ENCODE results near the gene PTPN12.
"Not testable (repeated sequence)": the region's sequence is repeated elsewhere in the genome, so short reads cannot be mapped to it uniquely, and the experiment has no call there.

Gene PTPN12

DNA sequence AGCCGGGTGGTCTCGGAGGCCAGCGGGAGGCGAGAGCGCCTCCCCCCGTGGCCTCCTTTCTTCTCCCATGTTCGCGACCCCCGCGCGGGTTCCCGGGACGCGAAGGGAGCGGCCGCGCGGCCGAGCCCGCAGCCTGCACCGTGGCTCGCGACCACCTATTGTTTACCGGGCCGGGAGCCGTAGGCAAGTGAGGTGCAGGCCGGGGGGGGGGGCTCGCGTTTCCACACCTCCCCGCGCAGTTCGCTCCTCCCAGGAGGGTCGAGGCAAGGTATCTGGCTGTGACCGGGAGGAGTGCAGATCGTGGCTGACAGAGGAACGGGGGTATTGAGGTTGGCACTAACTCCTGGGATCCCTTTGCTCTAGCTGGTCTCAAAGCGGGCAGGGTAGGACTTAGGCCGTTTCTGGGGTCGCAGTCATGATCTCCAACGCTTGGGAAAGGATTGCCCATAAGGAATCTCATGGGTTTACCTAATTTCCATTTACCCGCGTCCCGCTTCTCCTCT, 734 bp downstream of the PTPN12 start:
- 0 to 1% methylated on average over 43 of the region's 43 CpGs for WGBS, 2 experiments

DNA sequence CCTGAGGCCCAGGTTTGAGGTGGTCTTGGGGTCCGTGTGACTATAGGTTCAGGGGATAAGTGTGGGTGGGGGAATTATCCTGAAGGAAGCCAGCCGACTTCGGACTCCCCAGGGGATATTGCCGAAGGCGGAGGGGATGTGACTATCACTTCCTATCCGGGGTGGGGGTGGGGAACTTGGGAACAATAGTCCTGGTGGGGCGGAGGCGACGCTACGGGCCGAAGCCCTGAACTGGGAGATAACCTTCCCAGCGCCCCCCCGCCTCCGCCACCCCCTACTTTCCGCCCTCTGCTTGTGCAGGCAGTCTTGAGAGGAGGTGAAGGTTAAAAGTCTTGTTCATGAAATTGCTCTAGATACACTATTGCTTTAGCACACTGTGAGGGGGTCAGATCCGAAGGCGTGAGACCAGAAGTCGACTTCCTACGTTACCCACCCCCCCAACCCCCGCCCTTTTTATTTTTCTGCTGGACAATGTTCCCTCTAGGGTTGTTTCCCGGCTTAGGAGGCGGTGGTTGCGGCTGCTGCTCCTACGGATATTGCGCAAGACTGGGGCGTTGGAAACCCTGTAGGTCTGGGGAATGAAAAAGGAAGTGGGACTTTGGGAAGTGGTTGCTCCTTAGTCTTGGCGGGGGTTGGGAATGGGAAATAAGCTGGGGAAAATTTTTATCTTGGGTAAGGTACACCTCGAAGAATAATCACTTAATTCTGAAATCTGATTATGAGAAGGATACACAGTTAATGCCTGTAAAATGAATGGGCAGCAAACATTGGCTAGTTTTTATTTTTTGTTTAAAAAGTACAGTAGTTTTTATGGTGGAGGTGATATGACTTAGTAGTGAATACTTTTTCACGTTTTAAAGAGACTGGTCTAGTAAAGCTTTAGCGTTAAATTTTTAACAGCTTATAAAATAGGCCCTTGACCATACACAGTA, 1.5 kb downstream of the PTPN12 start:
- WGBS, 2 experiments, result 0 to 1% methylated on average over 28 to 29 of the region's 30 CpGs
- peaks cover 4% of the 10 kb centered on the region for H3K4me1 ChIP-seq (ENCODE audit: control insufficient read depth, insufficient read depth, low read length)
- H3K27me3 ChIP-seq (ENCODE audit: control insufficient read depth, insufficient read depth, low read length, poor library complexity, severe bottlenecking), result no peaks in the 10 kb centered on the region
- peak overlapping the region; percentile 98 for H3K4me3 ChIP-seq (ENCODE audit: insufficient read depth, low read depth, low read length)
- H3K36me3 ChIP-seq (ENCODE audit: control insufficient read depth, insufficient read depth, low read length), result no peaks in the 10 kb centered on the region
- peak overlapping the region; percentile 95 for H3K27ac ChIP-seq (ENCODE audit: insufficient read depth, low read depth, low read length, poor library complexity, severe bottlenecking)
- H3K9me3 ChIP-seq (ENCODE audit: control insufficient read depth, low read length), result no peaks in the 10 kb centered on the region

More for the DNA sequence above, 734 bp downstream of the PTPN12 start:
- no peaks in the 10 kb centered on the region for H3K36me3 ChIP-seq (ENCODE audit: control insufficient read depth, insufficient read depth, low read length)
- peak overlapping the region; percentile 98 for H3K4me3 ChIP-seq (ENCODE audit: insufficient read depth, low read depth, low read length)
- H3K4me1 ChIP-seq (ENCODE audit: control insufficient read depth, insufficient read depth, low read length), result peaks cover 4% of the 10 kb centered on the region
- no peaks in the 10 kb centered on the region for H3K9me3 ChIP-seq (ENCODE audit: control insufficient read depth, low read length)
- H3K27ac ChIP-seq (ENCODE audit: insufficient read depth, low read depth, low read length, poor library complexity, severe bottlenecking), result peak overlapping the region; percentile 95
- H3K27me3 ChIP-seq (ENCODE audit: control insufficient read depth, insufficient read depth, low read length, poor library complexity, severe bottlenecking), result no peaks in the 10 kb centered on the region

DNA sequence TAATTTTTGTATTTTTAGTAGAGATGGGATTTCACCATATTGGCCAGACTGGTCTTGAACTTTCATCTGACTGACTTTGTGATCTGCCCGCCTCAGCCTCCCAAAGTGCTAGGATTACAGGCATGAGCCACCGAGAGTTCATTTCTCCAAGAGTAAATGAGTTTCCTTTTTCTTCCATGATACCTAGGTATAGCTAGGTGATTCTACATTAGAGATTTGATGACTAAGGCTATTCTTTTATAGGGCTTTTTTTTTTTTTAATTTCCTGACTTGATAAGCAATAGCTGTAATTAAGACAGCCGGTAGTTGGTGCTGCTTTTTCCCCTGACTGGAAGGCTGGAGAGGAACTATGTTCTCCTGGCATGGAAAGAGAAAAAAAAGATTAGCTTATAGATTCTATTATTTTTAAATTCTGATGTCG, 3.3 kb downstream of the PTPN12 start:
- WGBS, 2 experiments, result 89 to 93% methylated on average over 3 of the region's 4 CpGs
- Histone ChIP-seq H3K36me3 (ENCODE audit: control insufficient read depth, insufficient read depth, low read length) (no peaks in the 10 kb centered on the region), H3K4me1 (ENCODE audit: control insufficient read depth, insufficient read depth, low read length) (peaks cover 4% of the 10 kb centered on the region), H3K27me3 (ENCODE audit: control insufficient read depth, insufficient read depth, low read length, poor library complexity, severe bottlenecking) (no peaks in the 10 kb centered on the region), H3K9me3 (ENCODE audit: control insufficient read depth, low read length) (no peaks in the 10 kb centered on the region), H3K27ac (ENCODE audit: insufficient read depth, low read depth, low read length, poor library complexity, severe bottlenecking) (no peak overlapping the region), H3K4me3 (ENCODE audit: insufficient read depth, low read depth, low read length) (no peak overlapping the region)

DNA sequence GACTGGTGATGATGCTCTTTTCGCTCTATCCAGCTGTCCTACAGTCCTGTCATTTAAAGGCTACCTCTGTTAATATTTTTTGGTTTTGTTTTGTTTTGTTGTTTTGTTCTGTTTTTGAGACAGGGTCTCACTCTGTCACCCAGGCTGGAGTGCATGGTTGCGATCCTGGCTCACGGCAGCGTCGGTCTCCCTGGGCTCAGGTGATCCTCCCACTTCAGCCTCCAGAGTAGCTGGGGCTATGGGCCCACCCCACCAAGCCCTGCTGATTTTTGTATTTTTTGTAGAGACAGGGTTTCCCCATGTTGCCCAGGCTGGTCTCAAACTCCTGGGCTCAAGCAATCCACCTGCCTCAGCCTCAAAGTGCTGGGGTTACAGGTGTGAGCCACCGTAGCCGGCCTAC, 3.9 kb downstream of the PTPN12 start:
- H3K36me3 ChIP-seq (ENCODE audit: control insufficient read depth, insufficient read depth, low read length); H3K27ac ChIP-seq (ENCODE audit: insufficient read depth, low read depth, low read length, poor library complexity, severe bottlenecking); H3K4me3 ChIP-seq (ENCODE audit: insufficient read depth, low read depth, low read length); H3K27me3 ChIP-seq (ENCODE audit: control insufficient read depth, insufficient read depth, low read length, poor library complexity, severe bottlenecking); H3K9me3 ChIP-seq (ENCODE audit: control insufficient read depth, low read length); H3K4me1 ChIP-seq (ENCODE audit: control insufficient read depth, insufficient read depth, low read length): not testable (repeated sequence)
- WGBS, 2 experiments, result 91 to 98% methylated on average over 6 to 7 of the region's 7 CpGs

DNA sequence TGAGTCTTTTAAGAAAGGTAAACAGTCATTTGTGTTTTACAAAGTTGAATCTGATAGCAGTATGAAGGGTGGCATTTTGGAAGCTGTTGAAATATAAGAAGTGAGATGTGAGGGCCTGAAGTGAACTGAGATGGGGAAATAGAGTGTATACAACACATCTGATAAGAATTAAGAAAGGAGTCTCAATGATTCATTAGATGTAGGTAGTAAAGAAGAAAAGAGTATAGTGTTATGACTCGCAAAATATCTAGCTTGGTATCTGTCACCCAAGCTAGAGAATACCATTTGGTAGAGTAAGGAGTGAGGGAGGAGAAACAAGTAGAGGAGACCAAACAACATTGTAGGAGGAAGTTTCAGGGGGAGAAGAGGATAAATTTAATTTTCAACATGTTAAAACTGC, 5.3 kb downstream of the PTPN12 start:
- WGBS, 2 experiments, result 96 to 100% methylated on average over 1 of the region's 1 CpG
- Histone ChIP-seq H3K4me3 (ENCODE audit: insufficient read depth, low read depth, low read length) (no peak overlapping the region), H3K9me3 (ENCODE audit: control insufficient read depth, low read length) (no peaks in the 10 kb centered on the region), H3K4me1 (ENCODE audit: control insufficient read depth, insufficient read depth, low read length) (peaks cover 4% of the 10 kb centered on the region), H3K27me3 (ENCODE audit: control insufficient read depth, insufficient read depth, low read length, poor library complexity, severe bottlenecking) (no peaks in the 10 kb centered on the region), H3K36me3 (ENCODE audit: control insufficient read depth, insufficient read depth, low read length) (no peaks in the 10 kb centered on the region), H3K27ac (ENCODE audit: insufficient read depth, low read depth, low read length, poor library complexity, severe bottlenecking) (no peak overlapping the region)

DNA sequence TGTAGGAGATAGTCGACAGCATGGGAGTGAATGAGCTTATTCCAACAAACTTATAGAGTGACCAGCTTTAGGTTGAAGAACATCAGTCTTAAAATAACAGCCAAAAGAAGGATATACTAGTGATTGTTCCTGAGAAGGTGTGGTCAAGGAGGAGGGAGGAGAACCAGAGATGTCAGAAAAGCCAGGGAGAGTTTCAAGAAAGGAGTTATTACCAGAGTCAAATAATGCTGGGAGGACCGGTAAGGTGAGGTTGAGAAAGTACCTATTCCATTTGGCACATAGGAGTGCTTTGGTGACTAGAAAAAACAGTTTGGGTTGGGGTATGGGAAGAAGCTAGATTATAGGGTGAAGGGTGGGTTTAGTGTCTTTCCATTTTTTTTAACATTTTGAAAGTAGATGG, 5.8 kb downstream of the PTPN12 start:
- no peak overlapping the region for H3K4me3 ChIP-seq (ENCODE audit: insufficient read depth, low read depth, low read length)
- no peaks in the 10 kb centered on the region for H3K9me3 ChIP-seq (ENCODE audit: control insufficient read depth, low read length)
- H3K4me1 ChIP-seq (ENCODE audit: control insufficient read depth, insufficient read depth, low read length), result peaks cover 4% of the 10 kb centered on the region
- H3K27ac ChIP-seq (ENCODE audit: insufficient read depth, low read depth, low read length, poor library complexity, severe bottlenecking), result no peak overlapping the region
- 63 to 69% methylated on average over 2 of the region's 2 CpGs for WGBS, 2 experiments
- H3K36me3 ChIP-seq (ENCODE audit: control insufficient read depth, insufficient read depth, low read length), result no peaks in the 10 kb centered on the region
- no peaks in the 10 kb centered on the region for H3K27me3 ChIP-seq (ENCODE audit: control insufficient read depth, insufficient read depth, low read length, poor library complexity, severe bottlenecking)

DNA sequence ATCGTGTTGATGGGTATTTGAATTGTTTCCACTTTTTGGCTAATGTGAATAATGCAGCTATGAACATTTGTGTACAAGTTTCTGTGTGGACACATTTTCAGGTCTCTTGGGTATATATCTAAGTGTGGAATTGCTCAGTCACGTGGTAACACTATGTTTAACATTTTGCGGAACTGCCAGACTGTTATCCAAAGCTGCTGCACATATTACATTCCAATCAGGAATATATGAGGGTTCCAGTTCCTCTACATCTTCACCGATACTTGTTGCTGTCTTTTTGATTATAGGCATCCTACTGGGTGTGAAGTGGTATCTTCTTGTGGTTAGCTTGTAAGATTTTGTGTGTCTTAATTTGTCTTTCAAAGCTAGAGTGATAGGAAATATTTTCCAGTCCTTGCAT, 6.8 kb downstream of the PTPN12 start:
- Histone ChIP-seq H3K27me3 (ENCODE audit: control insufficient read depth, insufficient read depth, low read length, poor library complexity, severe bottlenecking) (no peaks in the 10 kb centered on the region), H3K36me3 (ENCODE audit: control insufficient read depth, insufficient read depth, low read length) (no peaks in the 10 kb centered on the region), H3K4me1 (ENCODE audit: control insufficient read depth, insufficient read depth, low read length) (peaks cover 4% of the 10 kb centered on the region), H3K27ac (ENCODE audit: insufficient read depth, low read depth, low read length, poor library complexity, severe bottlenecking) (no peak overlapping the region), H3K4me3 (ENCODE audit: insufficient read depth, low read depth, low read length) (no peak overlapping the region), H3K9me3 (ENCODE audit: control insufficient read depth, low read length) (no peaks in the 10 kb centered on the region)
- 96 to 97% methylated on average over 4 of the region's 4 CpGs for WGBS, 2 experiments

DNA sequence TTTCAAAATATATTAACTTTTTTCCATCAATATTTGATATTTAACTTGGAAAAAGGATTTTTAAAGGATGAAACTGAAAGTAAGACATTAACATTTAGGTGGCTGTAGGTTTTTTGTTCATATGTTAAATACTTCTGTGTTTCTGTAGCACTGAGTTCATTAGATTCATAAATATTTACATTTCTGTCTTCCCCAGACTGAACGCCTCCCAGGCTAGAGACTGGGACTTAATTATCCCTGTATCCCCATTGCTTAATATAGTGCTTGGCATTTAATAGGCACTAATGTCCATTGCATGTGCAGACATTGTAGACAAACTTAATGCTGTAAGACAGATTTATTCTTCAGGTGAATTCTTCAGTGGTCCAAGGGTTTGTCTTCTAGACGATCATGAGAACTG, 7.4 kb downstream of the PTPN12 start:
- Histone ChIP-seq H3K27ac (ENCODE audit: insufficient read depth, low read depth, low read length, poor library complexity, severe bottlenecking) (no peak overlapping the region), H3K4me1 (ENCODE audit: control insufficient read depth, insufficient read depth, low read length) (peaks cover 4% of the 10 kb centered on the region), H3K9me3 (ENCODE audit: control insufficient read depth, low read length) (no peaks in the 10 kb centered on the region), H3K4me3 (ENCODE audit: insufficient read depth, low read depth, low read length) (no peak overlapping the region), H3K36me3 (ENCODE audit: control insufficient read depth, insufficient read depth, low read length) (no peaks in the 10 kb centered on the region), H3K27me3 (ENCODE audit: control insufficient read depth, insufficient read depth, low read length, poor library complexity, severe bottlenecking) (no peaks in the 10 kb centered on the region)
- whole genome bisulfite sequencing, 2 experiments, result 83 to 100% methylated on average over 1 to 2 of the region's 2 CpGs

DNA sequence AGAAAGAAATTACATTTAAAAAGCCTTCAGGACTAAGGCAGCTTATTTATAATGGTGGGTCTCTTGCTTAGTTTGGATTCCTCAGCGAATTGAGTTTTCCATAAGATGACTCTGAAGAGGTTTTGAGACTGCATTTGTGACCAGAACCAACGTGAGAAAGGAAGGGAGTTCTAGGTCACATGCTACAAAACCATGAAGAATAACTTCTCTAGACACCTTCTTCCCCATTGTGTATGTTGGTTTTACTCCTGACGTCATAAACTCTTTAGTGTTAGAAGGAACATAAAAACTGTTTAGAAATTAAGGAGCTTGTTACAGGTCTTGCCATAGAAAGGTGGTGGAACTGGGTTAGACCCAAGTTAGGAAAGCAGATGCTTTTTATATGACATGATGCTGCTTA, 11.1 kb downstream of the PTPN12 start:
- H3K27ac ChIP-seq (ENCODE audit: insufficient read depth, low read depth, low read length, poor library complexity, severe bottlenecking), result no peak overlapping the region
- H3K4me1 ChIP-seq (ENCODE audit: control insufficient read depth, insufficient read depth, low read length), result no peaks in the 10 kb centered on the region
- no peaks in the 10 kb centered on the region for H3K9me3 ChIP-seq (ENCODE audit: control insufficient read depth, low read length)
- 87% methylated on average over 3 of the region's 3 CpGs for WGBS, 2 experiments
- H3K27me3 ChIP-seq (ENCODE audit: control insufficient read depth, insufficient read depth, low read length, poor library complexity, severe bottlenecking), result no peaks in the 10 kb centered on the region
- H3K4me3 ChIP-seq (ENCODE audit: insufficient read depth, low read depth, low read length), result no peak overlapping the region
- H3K36me3 ChIP-seq (ENCODE audit: control insufficient read depth, insufficient read depth, low read length), result no peaks in the 10 kb centered on the region

DNA sequence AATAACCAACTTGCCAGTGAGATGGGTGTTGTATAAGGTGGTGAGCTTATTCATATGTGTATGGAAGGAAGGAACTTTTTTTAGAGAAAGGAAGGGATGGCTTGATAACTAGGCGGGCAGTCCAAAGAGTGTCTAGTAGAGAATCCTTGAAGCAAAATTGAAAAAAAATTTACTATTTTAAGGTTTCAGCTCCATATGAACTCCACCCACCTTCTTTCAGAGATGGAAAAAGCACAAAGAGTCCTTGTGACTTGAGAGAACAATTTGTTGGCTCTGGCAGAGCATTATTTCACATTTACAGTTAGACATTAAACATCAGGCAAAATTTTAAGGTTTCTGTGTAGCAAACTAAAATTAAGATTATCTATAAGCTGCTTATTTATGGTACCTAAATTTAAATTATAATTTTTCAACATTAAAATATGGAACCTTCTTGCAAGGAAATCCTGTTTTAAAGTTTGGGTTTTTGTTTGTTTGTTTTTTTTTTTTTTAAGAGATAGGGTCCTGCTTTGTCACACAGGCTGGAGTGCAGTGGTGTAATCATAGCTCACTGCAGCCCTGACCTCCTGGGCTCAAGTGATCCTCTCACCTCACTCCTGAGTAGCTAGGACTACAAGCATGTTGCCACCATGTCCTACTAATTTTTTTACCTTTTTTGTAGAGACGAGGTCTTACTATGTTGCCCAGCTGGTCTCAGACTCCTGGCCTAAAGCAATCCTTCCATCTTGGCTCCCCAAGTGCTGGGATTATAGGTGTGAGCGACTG, 12.2 kb downstream of the PTPN12 start:
- Histone ChIP-seq H3K9me3 (ENCODE audit: control insufficient read depth, low read length) (no peaks in the 10 kb centered on the region), H3K4me1 (ENCODE audit: control insufficient read depth, insufficient read depth, low read length) (no peaks in the 10 kb centered on the region), H3K27ac (ENCODE audit: insufficient read depth, low read depth, low read length, poor library complexity, severe bottlenecking) (no peak overlapping the region), H3K4me3 (ENCODE audit: insufficient read depth, low read depth, low read length) (no peak overlapping the region), H3K36me3 (ENCODE audit: control insufficient read depth, insufficient read depth, low read length) (no peaks in the 10 kb centered on the region), H3K27me3 (ENCODE audit: control insufficient read depth, insufficient read depth, low read length, poor library complexity, severe bottlenecking) (no peaks in the 10 kb centered on the region)
- WGBS, 2 experiments, result 87 to 94% methylated on average over 3 of the region's 3 CpGs

All from ectodermal cell (in vitro differentiated cells).